ENCODE data around the gene C9orf72. TPM values are rescaled to one million over a fixed set of nuclear protein-coding genes. Genes with fewer than 3 reads are reported as not detected.

Gene C9orf72
- polyA plus RNA-seq, 1 donor (not counting 4 experiments of a cell fraction or from before 2014, with no cell fraction given), result 7.7 TPM

- Histone ChIP-seq H3K9me1 (ENCODE audit: control insufficient read depth, extremely low read depth, insufficient read depth, low read length) (no peaks in the 10 kb centered on the region), H3K36me3 (ENCODE audit: control insufficient read depth in 2 of 2, extremely low read depth in 1 of 2, insufficient read depth in 2 of 2, low read length in 2 of 2) (no peaks in the 10 kb centered on the region), H3K79me2 (ENCODE audit: control insufficient read depth, insufficient read depth, low read length) (no peaks in the 10 kb centered on the region), H4K20me1 (ENCODE audit: control insufficient read depth, extremely low read depth, insufficient read depth, low read length) (no peaks in the 10 kb centered on the region), H3K4me2 (ENCODE audit: control insufficient read depth, extremely low read depth, insufficient read depth, low read depth, low read length) (no peak overlapping the region), H3K4me1 (ENCODE audit: control insufficient read depth, extremely low read depth, insufficient read depth, low read length) (no peaks in the 10 kb centered on the region), H3K9me3 (ENCODE audit: control insufficient read depth, low read depth, low read length) (no peaks in the 10 kb centered on the region), H3K27ac (ENCODE audit: control insufficient read depth, insufficient read depth, low read length) (no peak overlapping the region), H3K27me3 (ENCODE audit: control insufficient read depth, extremely low read depth, insufficient read depth, low read length) (peaks cover 2% of the 10 kb centered on the region), H3K9ac (ENCODE audit: control insufficient read depth, extremely low read depth, insufficient read depth, low read length) (no peak overlapping the region), H3K4me3 (ENCODE audit: control insufficient read depth in 2 of 3, extremely low read depth in 1 of 3, insufficient read depth in 2 of 3, low read depth in 1 of 3, low read length in 3 of 3) (no peak overlapping the region), H2AFZ (ENCODE audit: control insufficient read depth, low read length) (no peak overlapping the region)
- dilution Hi-C loops (cut with MboI; ENCODE audit: extremely low pct_ligation_motif_present, low sequenced_read_pairs), result no loop called here
- DNase-seq (ENCODE audit: low read depth, low spot score) (no peak), FAIRE-seq (no peak)
- TF ChIP-seq EZH2 (IDR thresholded peaks at IDR 0.05; ENCODE audit: low read length) (no peak), CTCF (optimal IDR thresholded peaks at IDR 0.05 in 1 of 3, IDR thresholded peaks at IDR 0.05 in 1 of 3, conservative IDR thresholded peaks at IDR 0.05 in 1 of 3; ENCODE audit: extremely low read depth in 1 of 3, insufficient read depth in 2 of 3, low read length in 3 of 3) (no peak)
Observed at GRCh38 chr9:27584931-27585330, 11.7 kb upstream of the C9orf72 start.

GRCh38 chr9:27582794-27583193 lies 9.5 kb upstream of the C9orf72 start:
- peaks cover 2% of the 10 kb centered on the region for H3K27me3 ChIP-seq (ENCODE audit: control insufficient read depth, extremely low read depth, insufficient read depth, low read length)
- TF ChIP-seq EZH2 (IDR thresholded peaks at IDR 0.05; ENCODE audit: low read length) (no peak), CTCF (optimal IDR thresholded peaks at IDR 0.05 in 1 of 3, IDR thresholded peaks at IDR 0.05 in 1 of 3, conservative IDR thresholded peaks at IDR 0.05 in 1 of 3; ENCODE audit: extremely low read depth in 1 of 3, insufficient read depth in 2 of 3, low read length in 3 of 3) (no peak)
- FAIRE-seq (no peak), DNase-seq (ENCODE audit: low read depth, low spot score) (no peak)
- dilution Hi-C loops (cut with MboI; ENCODE audit: extremely low pct_ligation_motif_present, low sequenced_read_pairs), result no loop called here
- no peak overlapping the region for H3K4me3 ChIP-seq (ENCODE audit: control insufficient read depth in 2 of 3, extremely low read depth in 1 of 3, insufficient read depth in 2 of 3, low read depth in 1 of 3, low read length in 3 of 3)
- H4K20me1 ChIP-seq (ENCODE audit: control insufficient read depth, extremely low read depth, insufficient read depth, low read length), result no peaks in the 10 kb centered on the region
- H3K9me3 ChIP-seq (ENCODE audit: control insufficient read depth, low read depth, low read length), result no peaks in the 10 kb centered on the region
- H3K79me2 ChIP-seq (ENCODE audit: control insufficient read depth, insufficient read depth, low read length), result no peaks in the 10 kb centered on the region
- no peak overlapping the region for H3K27ac ChIP-seq (ENCODE audit: control insufficient read depth, insufficient read depth, low read length)
- H3K9me1 ChIP-seq (ENCODE audit: control insufficient read depth, extremely low read depth, insufficient read depth, low read length), result no peaks in the 10 kb centered on the region
- no peaks in the 10 kb centered on the region for H3K36me3 ChIP-seq (ENCODE audit: control insufficient read depth in 2 of 2, extremely low read depth in 1 of 2, insufficient read depth in 2 of 2, low read length in 2 of 2)
- H3K9ac ChIP-seq (ENCODE audit: control insufficient read depth, extremely low read depth, insufficient read depth, low read length), result no peak overlapping the region
- H3K4me1 ChIP-seq (ENCODE audit: control insufficient read depth, extremely low read depth, insufficient read depth, low read length), result no peaks in the 10 kb centered on the region
- no peak overlapping the region for H2AFZ ChIP-seq (ENCODE audit: control insufficient read depth, low read length)
- H3K4me2 ChIP-seq (ENCODE audit: control insufficient read depth, extremely low read depth, insufficient read depth, low read depth, low read length), result no peak overlapping the region
